ENCODE measurements around the gene SEMA3A.
"Not testable (repeated sequence)": the region's sequence is repeated elsewhere in the genome, so short reads cannot be mapped to it uniquely, and the experiment has no call there.

Gene SEMA3A

DNA sequence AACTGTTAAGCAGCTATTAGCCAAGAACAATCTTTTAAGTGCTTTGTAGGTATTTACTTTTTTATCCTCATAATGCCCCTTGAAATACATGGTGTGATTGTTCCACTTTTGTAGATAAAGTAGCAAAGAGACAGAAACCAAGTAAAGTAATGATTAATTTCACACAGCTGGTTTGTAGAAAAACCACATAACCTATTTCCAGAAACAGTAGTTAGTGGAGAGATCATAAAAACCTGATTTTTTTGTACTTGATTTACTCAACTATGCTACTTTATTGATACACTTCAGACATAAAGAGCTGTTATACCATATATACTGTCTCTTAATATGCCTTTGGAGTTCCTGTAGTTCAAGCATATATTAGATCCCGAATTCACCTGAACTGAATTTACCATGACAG lies 118.4 kb downstream of the SEMA3A start:
- no peaks in the 10 kb centered on the region for H3K36me3 ChIP-seq (ENCODE audit: control insufficient read depth in 4 of 4, insufficient read depth in 4 of 4, low read length in 3 of 4)
- H3K9me3 ChIP-seq (ENCODE audit: control extremely low read depth in 1 of 5, control insufficient read depth in 4 of 5, insufficient read depth in 2 of 5, low read depth in 1 of 5, low read length in 4 of 5): no peaks in the 10 kb centered on the region
- CTCF ChIA-PET: no interaction called here
- H3K4me1 ChIP-seq (ENCODE audit: control extremely low read depth in 1 of 4, control insufficient read depth in 4 of 4, insufficient read depth in 4 of 4, low read length in 3 of 4): peaks cover 0 to 4% (median 0%) of the 10 kb centered on the region in 4 experiments
- DNase-seq: no peak
- POLR2A ChIA-PET: no interaction called here
- no peak overlapping the region for H3K27ac ChIP-seq (ENCODE audit: insufficient read depth in 1 of 2, low read depth in 1 of 2, low read length in 2 of 2, poor library complexity in 1 of 2, severe bottlenecking in 2 of 2)
- no peak overlapping the region for H3K4me3 ChIP-seq (ENCODE audit: control insufficient read depth in 1 of 7, extremely low read depth in 1 of 7, insufficient read depth in 4 of 7, low read depth in 2 of 7, low read length in 6 of 7)
- no peaks in the 10 kb centered on the region for H3K27me3 ChIP-seq (replicated peaks in 2 of 5; ENCODE audit: control insufficient read depth in 4 of 5, insufficient read depth in 5 of 5, low read length in 4 of 5)
- WGBS (ENCODE audit: insufficient coverage): no CpG with 5 or more reads among the region's 1 CpG

DNA sequence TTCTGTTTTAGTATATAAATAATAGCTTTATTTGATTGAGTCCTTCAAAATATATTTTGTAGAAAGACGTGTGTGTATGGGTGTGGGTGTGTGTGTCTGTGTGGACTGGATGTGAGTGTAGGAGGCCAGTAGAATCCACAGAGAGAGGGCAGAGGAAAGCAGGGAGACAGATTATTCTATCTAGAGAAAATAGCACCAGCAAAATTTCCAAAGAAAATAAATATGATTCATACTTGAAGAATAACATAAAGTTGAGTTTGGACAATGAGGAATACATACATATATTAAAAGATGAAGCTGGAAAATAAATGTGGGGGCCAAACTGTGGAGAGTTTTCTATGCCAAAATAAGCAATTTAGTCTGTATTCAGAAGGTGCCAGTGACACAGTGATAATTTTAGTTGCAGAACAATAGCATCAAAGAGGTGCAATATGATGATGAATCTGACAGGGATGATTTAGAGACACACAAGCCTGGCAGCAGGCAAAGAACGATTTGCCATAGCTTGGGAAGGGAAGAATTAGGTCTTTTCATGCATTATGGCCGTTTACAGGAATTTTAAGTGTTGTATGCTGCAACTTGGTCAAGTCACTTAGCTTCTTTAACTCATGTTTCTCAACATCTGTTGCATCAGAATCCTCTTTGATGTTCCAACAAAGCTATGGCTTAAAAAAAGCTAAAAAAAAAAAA lies 121.3 kb downstream of the SEMA3A start:
- Histone ChIP-seq H3K27me3 (replicated peaks in 2 of 5; ENCODE audit: control insufficient read depth in 4 of 5, insufficient read depth in 5 of 5, low read length in 4 of 5) (no peaks in the 10 kb centered on the region), H3K4me1 (ENCODE audit: control extremely low read depth in 1 of 4, control insufficient read depth in 4 of 4, insufficient read depth in 4 of 4, low read length in 3 of 4) (peaks cover 0 to 3% (median 0%) of the 10 kb centered on the region in 4 experiments), H3K4me3 (ENCODE audit: control insufficient read depth in 1 of 7, extremely low read depth in 1 of 7, insufficient read depth in 4 of 7, low read depth in 2 of 7, low read length in 6 of 7) (no peak overlapping the region), H3K9me3 (ENCODE audit: control extremely low read depth in 1 of 5, control insufficient read depth in 4 of 5, insufficient read depth in 2 of 5, low read depth in 1 of 5, low read length in 4 of 5) (no peaks in the 10 kb centered on the region), H3K27ac (ENCODE audit: insufficient read depth in 1 of 2, low read depth in 1 of 2, low read length in 2 of 2, poor library complexity in 1 of 2, severe bottlenecking in 2 of 2) (no peak overlapping the region), H3K36me3 (ENCODE audit: control insufficient read depth in 4 of 4, insufficient read depth in 4 of 4, low read length in 3 of 4) (no peaks in the 10 kb centered on the region)
- ChIA-PET CTCF (interaction anchor here (1.3 kb wide), 1 partner anchor 16 kb away, joined by 3 read pairs; no protein-coding TSS in a partner anchor), POLR2A (no interaction called here)
- DNase-seq: no peak
- WGBS (ENCODE audit: insufficient coverage): 94% methylated on average over 2 of the region's 3 CpGs

DNA sequence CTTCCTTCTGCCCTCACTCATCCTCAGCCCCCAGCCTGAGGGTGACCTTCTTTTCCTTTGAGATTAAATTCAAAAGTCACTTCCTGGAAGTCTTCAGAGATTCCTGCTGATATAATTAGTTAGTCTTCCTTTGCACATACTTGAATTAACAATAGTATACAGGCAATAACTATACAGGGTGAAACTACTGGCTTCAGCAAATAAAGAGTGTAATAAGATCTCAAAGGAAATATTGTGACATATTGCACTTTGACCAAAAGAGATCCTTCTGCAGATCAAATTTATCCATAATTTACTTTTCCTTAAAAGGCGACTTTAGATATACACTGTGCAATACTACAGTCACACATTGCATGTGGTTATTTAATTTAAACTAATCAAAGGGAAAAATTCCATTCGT lies 123.8 kb downstream of the SEMA3A start:
- no peaks in the 10 kb centered on the region for H3K36me3 ChIP-seq (ENCODE audit: control insufficient read depth in 4 of 4, insufficient read depth in 4 of 4, low read length in 3 of 4)
- POLR2A ChIA-PET: no interaction called here
- no peaks in the 10 kb centered on the region for H3K27me3 ChIP-seq (replicated peaks in 2 of 5; ENCODE audit: control insufficient read depth in 4 of 5, insufficient read depth in 5 of 5, low read length in 4 of 5)
- DNase-seq: no peak
- H3K27ac ChIP-seq (ENCODE audit: insufficient read depth in 1 of 2, low read depth in 1 of 2, low read length in 2 of 2, poor library complexity in 1 of 2, severe bottlenecking in 2 of 2): no peak overlapping the region
- H3K9me3 ChIP-seq (ENCODE audit: control extremely low read depth in 1 of 5, control insufficient read depth in 4 of 5, insufficient read depth in 2 of 5, low read depth in 1 of 5, low read length in 4 of 5): no peaks in the 10 kb centered on the region
- no peaks in the 10 kb centered on the region for H3K4me1 ChIP-seq (ENCODE audit: control extremely low read depth in 1 of 4, control insufficient read depth in 4 of 4, insufficient read depth in 4 of 4, low read length in 3 of 4)
- CTCF ChIA-PET: no interaction called here
- no CpG with 5 or more reads among the region's 2 CpGs for WGBS (ENCODE audit: insufficient coverage)
- H3K4me3 ChIP-seq (ENCODE audit: control insufficient read depth in 1 of 7, extremely low read depth in 1 of 7, insufficient read depth in 4 of 7, low read depth in 2 of 7, low read length in 6 of 7): no peak overlapping the region

DNA sequence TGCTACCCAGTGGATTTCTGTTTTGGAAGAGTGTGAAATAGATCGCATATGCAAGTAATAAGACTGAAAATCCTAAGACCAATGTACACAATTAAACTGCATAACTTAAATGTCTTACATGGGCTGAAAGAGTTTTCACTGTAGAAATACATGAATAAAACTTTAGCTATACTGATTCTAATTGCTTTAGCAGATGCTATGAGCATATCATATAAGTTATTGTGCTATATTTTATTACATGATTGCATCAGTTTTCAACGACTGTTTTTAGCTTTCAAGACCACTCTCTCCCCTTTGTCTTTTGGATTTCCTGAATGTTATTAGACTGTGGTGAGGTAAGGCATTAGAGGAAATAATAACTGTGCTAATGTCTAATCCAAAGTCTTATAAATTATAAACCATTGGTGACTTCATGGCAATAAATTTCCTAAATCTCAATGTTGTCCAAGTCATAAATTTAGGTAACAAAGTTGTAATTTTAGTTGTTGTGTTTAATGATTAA lies 124.5 kb downstream of the SEMA3A start:
- Histone ChIP-seq H3K27me3 (replicated peaks in 2 of 5; ENCODE audit: control insufficient read depth in 4 of 5, insufficient read depth in 5 of 5, low read length in 4 of 5) (no peaks in the 10 kb centered on the region), H3K36me3 (ENCODE audit: control insufficient read depth in 4 of 4, insufficient read depth in 4 of 4, low read length in 3 of 4) (no peaks in the 10 kb centered on the region), H3K27ac (ENCODE audit: insufficient read depth in 1 of 2, low read depth in 1 of 2, low read length in 2 of 2, poor library complexity in 1 of 2, severe bottlenecking in 2 of 2) (no peak overlapping the region), H3K4me3 (ENCODE audit: control insufficient read depth in 1 of 7, extremely low read depth in 1 of 7, insufficient read depth in 4 of 7, low read depth in 2 of 7, low read length in 6 of 7) (no peak overlapping the region), H3K9me3 (ENCODE audit: control extremely low read depth in 1 of 5, control insufficient read depth in 4 of 5, insufficient read depth in 2 of 5, low read depth in 1 of 5, low read length in 4 of 5) (no peaks in the 10 kb centered on the region), H3K4me1 (ENCODE audit: control extremely low read depth in 1 of 4, control insufficient read depth in 4 of 4, insufficient read depth in 4 of 4, low read length in 3 of 4) (no peaks in the 10 kb centered on the region)
- POLR2A ChIA-PET: no interaction called here
- no peak for DNase-seq
- CTCF ChIA-PET: no interaction called here
- no CpG with 5 or more reads among the region's 2 CpGs for WGBS (ENCODE audit: insufficient coverage)

DNA sequence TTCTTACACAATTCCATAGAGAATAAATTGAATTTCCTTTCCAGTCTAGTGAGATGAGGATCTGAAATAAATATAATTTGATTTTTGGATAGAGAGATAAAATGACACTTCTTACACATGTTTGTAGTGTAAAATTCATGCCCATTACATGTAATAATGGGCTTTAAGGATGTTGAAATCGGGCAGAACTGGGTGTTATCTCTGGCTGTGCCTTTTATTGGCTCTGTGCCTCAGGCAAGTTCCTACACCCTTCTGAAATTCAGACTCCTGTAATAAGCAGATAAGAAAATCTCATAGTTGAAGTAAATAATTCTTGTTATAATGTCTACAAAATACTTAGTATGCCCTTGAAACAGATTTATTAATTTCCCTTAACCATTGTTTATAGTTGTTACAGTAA lies 125.6 kb downstream of the SEMA3A start:
- Histone ChIP-seq H3K9me3 (ENCODE audit: control extremely low read depth in 1 of 5, control insufficient read depth in 4 of 5, insufficient read depth in 2 of 5, low read depth in 1 of 5, low read length in 4 of 5) (no peaks in the 10 kb centered on the region), H3K4me3 (ENCODE audit: control insufficient read depth in 1 of 7, extremely low read depth in 1 of 7, insufficient read depth in 4 of 7, low read depth in 2 of 7, low read length in 6 of 7) (no peak overlapping the region), H3K36me3 (ENCODE audit: control insufficient read depth in 4 of 4, insufficient read depth in 4 of 4, low read length in 3 of 4) (no peaks in the 10 kb centered on the region), H3K27me3 (replicated peaks in 2 of 5; ENCODE audit: control insufficient read depth in 4 of 5, insufficient read depth in 5 of 5, low read length in 4 of 5) (no peaks in the 10 kb centered on the region), H3K4me1 (ENCODE audit: control extremely low read depth in 1 of 4, control insufficient read depth in 4 of 4, insufficient read depth in 4 of 4, low read length in 3 of 4) (no peaks in the 10 kb centered on the region), H3K27ac (ENCODE audit: insufficient read depth in 1 of 2, low read depth in 1 of 2, low read length in 2 of 2, poor library complexity in 1 of 2, severe bottlenecking in 2 of 2) (no peak overlapping the region)
- WGBS (ENCODE audit: insufficient coverage): no CpG with 5 or more reads among the region's 1 CpG
- ChIA-PET CTCF (no interaction called here), POLR2A (no interaction called here)
- peak in 1 of 3 donors; percentile 18 for DNase-seq

DNA sequence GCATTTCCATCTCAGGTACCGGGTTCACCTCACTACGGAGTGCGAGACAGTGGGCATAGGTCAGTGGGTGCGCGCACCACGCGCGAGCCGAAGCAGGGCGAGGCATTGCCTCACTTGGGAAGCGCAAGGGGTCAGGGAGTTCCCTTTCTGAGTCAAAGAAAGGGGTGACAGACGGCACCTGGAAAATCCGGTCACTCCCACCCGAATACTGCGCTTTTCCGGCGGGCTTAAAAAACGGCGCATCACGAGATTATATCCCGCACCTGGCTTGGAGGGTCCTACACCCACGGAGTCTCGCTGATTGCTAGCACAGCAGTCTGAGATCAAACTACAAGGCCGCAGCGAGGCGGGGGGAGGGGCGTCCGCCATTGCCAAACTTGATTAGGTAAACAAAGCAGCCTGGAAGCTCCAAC lies 132.1 kb downstream of the SEMA3A start:
- H3K36me3 ChIP-seq (ENCODE audit: control insufficient read depth in 4 of 4, insufficient read depth in 4 of 4, low read length in 3 of 4); H3K27ac ChIP-seq (ENCODE audit: insufficient read depth in 1 of 2, low read depth in 1 of 2, low read length in 2 of 2, poor library complexity in 1 of 2, severe bottlenecking in 2 of 2); H3K4me1 ChIP-seq (ENCODE audit: control extremely low read depth in 1 of 4, control insufficient read depth in 4 of 4, insufficient read depth in 4 of 4, low read length in 3 of 4); H3K27me3 ChIP-seq (replicated peaks in 2 of 5; ENCODE audit: control insufficient read depth in 4 of 5, insufficient read depth in 5 of 5, low read length in 4 of 5); H3K9me3 ChIP-seq (ENCODE audit: control extremely low read depth in 1 of 5, control insufficient read depth in 4 of 5, insufficient read depth in 2 of 5, low read depth in 1 of 5, low read length in 4 of 5); CTCF ChIA-PET; DNase-seq; POLR2A ChIA-PET; H3K4me3 ChIP-seq (ENCODE audit: control insufficient read depth in 1 of 7, extremely low read depth in 1 of 7, insufficient read depth in 4 of 7, low read depth in 2 of 7, low read length in 6 of 7): not testable (repeated sequence)
- 99% methylated on average over 20 of the region's 28 CpGs for WGBS (ENCODE audit: insufficient coverage)

DNA sequence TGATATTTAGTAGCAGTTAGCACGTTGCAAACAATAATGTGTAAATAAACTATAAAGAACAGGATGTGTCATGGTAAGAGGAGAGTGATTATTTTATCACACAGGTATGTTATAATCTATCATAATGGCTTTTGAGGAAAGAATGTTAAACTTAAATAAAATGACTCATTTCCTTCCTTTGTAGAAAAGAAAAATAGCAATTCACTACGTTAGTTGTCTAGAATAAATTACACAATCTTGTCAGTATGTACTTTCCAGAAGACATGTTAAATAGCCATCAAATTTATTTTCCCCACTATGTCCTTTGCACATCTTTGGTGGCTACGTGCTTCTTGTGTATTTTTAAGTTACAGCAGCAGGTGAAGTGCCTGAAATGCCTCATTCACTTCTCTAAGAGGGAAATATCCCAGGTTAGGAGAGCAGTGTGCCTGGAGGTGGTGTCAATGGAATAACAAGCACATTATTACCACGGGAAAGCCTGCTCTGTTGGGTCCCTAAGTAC lies 133.8 kb downstream of the SEMA3A start:
- H3K27ac ChIP-seq (ENCODE audit: insufficient read depth in 1 of 2, low read depth in 1 of 2, low read length in 2 of 2, poor library complexity in 1 of 2, severe bottlenecking in 2 of 2): no peak overlapping the region
- no peak overlapping the region for H3K4me3 ChIP-seq (ENCODE audit: control insufficient read depth in 1 of 7, extremely low read depth in 1 of 7, insufficient read depth in 4 of 7, low read depth in 2 of 7, low read length in 6 of 7)
- H3K27me3 ChIP-seq (replicated peaks in 2 of 5; ENCODE audit: control insufficient read depth in 4 of 5, insufficient read depth in 5 of 5, low read length in 4 of 5): no peaks in the 10 kb centered on the region
- no peaks in the 10 kb centered on the region for H3K9me3 ChIP-seq (ENCODE audit: control extremely low read depth in 1 of 5, control insufficient read depth in 4 of 5, insufficient read depth in 2 of 5, low read depth in 1 of 5, low read length in 4 of 5)
- H3K4me1 ChIP-seq (ENCODE audit: control extremely low read depth in 1 of 4, control insufficient read depth in 4 of 4, insufficient read depth in 4 of 4, low read length in 3 of 4): peaks cover 0 to 7% (median 3%) of the 10 kb centered on the region in 4 experiments
- no peaks in the 10 kb centered on the region for H3K36me3 ChIP-seq (ENCODE audit: control insufficient read depth in 4 of 4, insufficient read depth in 4 of 4, low read length in 3 of 4)
- no CpG with 5 or more reads among the region's 4 CpGs for WGBS (ENCODE audit: insufficient coverage)
- peak in 2 of 3 donors; percentile 7 to 23 for DNase-seq
- POLR2A ChIA-PET: no interaction called here
- CTCF ChIA-PET: no interaction called here

All from common myeloid progenitor, CD34-positive (primary cell).